Loucy (cell line): ENCODE results near the gene UNC5B.

Experiments used
- H2AFZ ChIP-seq: fragments of 200-600 bp; sonication (generic); 2 replicates; pipeline ENCODE4 v1.6.0; 2016; ENCODE audit warnings: antibody characterized with exemption, mild to moderate bottlenecking, low read length, moderate library complexity
- H3F3A ChIP-seq: fragments of 200-600 bp; 2 replicates; pipeline ENCODE4 v1.6.0; 2016; ENCODE audit warnings: antibody characterized with exemption, low read depth, mild to moderate bottlenecking
- H3K27me3 ChIP-seq: fragments of 200-600 bp; sonication (generic); 2 replicates; pipeline ENCODE4 v1.6.1; 2014; ENCODE audit warnings: low read length, mild to moderate bottlenecking; ENCODE audit not compliant: insufficient read depth, poor library complexity, severe bottlenecking
- H3K36me3 ChIP-seq: fragments of 200-600 bp; sonication (generic); 2 replicates; pipeline ENCODE4 v1.6.1; 2016; ENCODE audit warnings: low read length; ENCODE audit not compliant: insufficient read depth
- H3K4me1 ChIP-seq: fragments of 200-600 bp; sonication (generic); 2 replicates; pipeline ENCODE4 v1.5.1; 2014; ENCODE audit warnings: low read length, mild to moderate bottlenecking; ENCODE audit not compliant: insufficient read depth, poor library complexity, severe bottlenecking
- H3K4me2 ChIP-seq: fragments of 200-600 bp; sonication (generic); 2 replicates; pipeline ENCODE4 v1.6.0; 2014; ENCODE audit warnings: antibody characterized with exemption, low read length, low read depth, mild to moderate bottlenecking; ENCODE audit not compliant: poor library complexity, severe bottlenecking
- H3K4me3 ChIP-seq: fragments of 200-600 bp; sonication (generic); 2 replicates; pipeline ENCODE4 v1.5.1; 2014; ENCODE audit warnings: low read length, mild to moderate bottlenecking, mixed read lengths; ENCODE audit not compliant: poor library complexity, severe bottlenecking
- H3K79me2 ChIP-seq: fragments of 200-600 bp; sonication (generic); 2 replicates; pipeline ENCODE4 v1.6.1; 2014; ENCODE audit warnings: low read length; ENCODE audit not compliant: insufficient read depth
- H3K9ac ChIP-seq: fragments of 200-600 bp; sonication (generic); 2 replicates; pipeline ENCODE4 v1.6.0; 2014; ENCODE audit warnings: mild to moderate bottlenecking, low read depth, low read length, moderate library complexity; ENCODE audit not compliant: poor library complexity, severe bottlenecking
- H3K9me2 ChIP-seq: fragments of 200-600 bp; sonication (generic); replicated peaks from 2 replicates; pipeline ENCODE4 v1.6.1; 2016; ENCODE audit warnings: low read depth, low read length, mixed read lengths
- H3K9me3 ChIP-seq: fragments of 200-600 bp; sonication (generic); 2 replicates; pipeline ENCODE4 v1.6.1; 2014; ENCODE audit warnings: mild to moderate bottlenecking, antibody characterized with exemption, low read length, low read depth; ENCODE audit not compliant: insufficient read depth
- H4K20me1 ChIP-seq: fragments of 200-600 bp; sonication (generic); 2 replicates; pipeline ENCODE4 v1.6.0; 2014; ENCODE audit warnings: antibody characterized with exemption, low read length, mild to moderate bottlenecking; ENCODE audit not compliant: insufficient read depth, poor library complexity, severe bottlenecking
- CTCF ChIP-seq: fragments of 200-600 bp; sonication (generic); conservative IDR thresholded peaks from 2 replicates; pipeline ENCODE4 v1.5.1; 2014; ENCODE audit warnings: mild to moderate bottlenecking, antibody characterized with exemption, low read length
- EZH2phosphoT487 ChIP-seq: fragments of 200-600 bp; IDR thresholded peaks from 2 replicates; pipeline ENCODE4 v1.6.1; 2018; ENCODE audit warnings: antibody characterized with exemption, mild to moderate bottlenecking, moderate library complexity, borderline replicate concordance

Gene UNC5B

GRCh38 chr10:71222601-71223346 lies 10.4 kb downstream of the UNC5B start:
- H3F3A ChIP-seq, result no peaks in the 10 kb centered on the region
- H3K36me3 ChIP-seq, result no peaks in the 10 kb centered on the region
- no peaks in the 10 kb centered on the region for H3K9me2 ChIP-seq
- no peaks in the 10 kb centered on the region for H3K79me2 ChIP-seq
- H3K4me1 ChIP-seq, result no peaks in the 10 kb centered on the region
- no peaks in the 10 kb centered on the region for H3K27me3 ChIP-seq
- H3K4me3 ChIP-seq, result no peak overlapping the region
- no peaks in the 10 kb centered on the region for H4K20me1 ChIP-seq
- TF ChIP-seq CTCF, result no peak
- no peak for TF ChIP-seq EZH2phosphoT487
- H3K9ac ChIP-seq, result no peak overlapping the region
- no peak overlapping the region for H2AFZ ChIP-seq
- no peak overlapping the region for H3K4me2 ChIP-seq
- no peaks in the 10 kb centered on the region for H3K9me3 ChIP-seq

DNA sequence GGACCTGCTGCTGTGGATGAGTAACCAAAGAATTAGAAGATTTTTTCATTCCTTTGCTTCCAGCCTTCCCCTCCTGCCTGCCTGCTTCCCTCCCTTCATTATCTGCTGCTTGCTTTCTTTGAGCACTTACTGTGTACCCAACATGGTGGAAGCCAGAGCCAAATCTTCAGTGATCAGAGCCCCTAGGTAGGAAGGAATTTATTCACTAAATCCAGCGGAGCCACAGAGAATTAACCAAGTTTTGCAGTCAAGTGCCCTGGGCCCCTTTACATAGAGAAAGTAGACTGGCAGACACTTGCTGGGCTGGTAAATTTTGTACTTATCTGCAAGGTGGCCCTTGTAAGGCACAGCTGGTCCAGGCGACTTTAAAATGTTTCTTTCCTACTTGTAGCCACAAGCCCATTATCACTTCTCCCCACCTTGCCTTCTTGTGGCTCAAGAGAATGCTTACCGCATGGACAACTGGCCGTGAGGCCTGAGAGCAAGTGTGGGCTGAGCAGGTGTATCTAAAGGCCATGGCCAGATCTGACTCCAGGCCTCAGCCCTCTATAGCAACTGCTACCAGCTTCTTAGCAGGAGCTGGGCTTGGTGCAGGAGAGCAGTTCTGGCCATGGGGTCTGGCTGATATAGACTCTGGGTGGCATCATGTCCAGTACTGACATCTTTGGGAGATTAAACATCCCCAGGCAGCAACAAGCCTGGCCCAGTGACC lies 11.1 kb downstream of the UNC5B start:
- Histone ChIP-seq H3K27me3 (no peaks in the 10 kb centered on the region), H3K79me2 (no peaks in the 10 kb centered on the region), H2AFZ (no peak overlapping the region)

DNA sequence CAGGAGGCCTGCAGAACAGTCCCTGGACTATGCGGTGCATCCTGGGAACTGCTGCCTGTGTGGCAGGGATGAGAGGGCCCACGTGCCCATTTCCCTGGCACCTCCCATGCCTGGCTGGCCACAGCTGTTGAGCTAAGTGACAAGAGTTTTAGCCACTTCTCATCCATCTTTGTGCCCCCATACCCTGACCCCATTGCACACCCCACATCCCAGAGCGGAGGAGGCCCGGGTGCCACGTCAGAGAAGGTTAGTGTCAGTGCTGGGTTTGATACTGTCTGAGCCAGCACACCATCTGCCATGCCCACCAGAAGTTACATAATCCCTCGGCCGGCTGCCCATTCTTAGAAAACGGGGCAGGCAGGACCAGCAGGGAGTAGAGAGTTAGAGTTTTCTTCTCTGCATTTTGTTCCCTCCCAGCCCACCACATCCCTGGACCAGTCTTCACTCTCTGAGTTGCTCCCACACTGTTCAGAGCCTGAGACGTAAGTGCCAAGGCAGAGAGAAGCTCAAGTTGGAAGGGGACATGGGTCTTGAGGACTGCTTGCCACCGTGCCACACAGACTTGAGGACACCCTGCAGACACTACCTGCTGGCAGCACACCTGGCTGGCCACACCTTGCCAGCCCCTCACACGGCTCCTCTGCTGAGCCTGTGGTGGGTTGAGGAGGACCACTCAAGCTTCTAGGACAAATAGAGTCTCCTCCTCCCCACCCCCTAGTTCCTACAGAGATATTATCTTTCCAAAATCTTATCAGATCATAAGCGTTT lies 13.1 kb downstream of the UNC5B start:
- Histone ChIP-seq H4K20me1 (no peaks in the 10 kb centered on the region), H3K4me1 (no peaks in the 10 kb centered on the region), H3F3A (no peaks in the 10 kb centered on the region), H3K79me2 (no peaks in the 10 kb centered on the region), H3K4me3 (no peak overlapping the region), H3K9ac (no peak overlapping the region), H2AFZ (no peak overlapping the region), H3K27me3 (no peaks in the 10 kb centered on the region), H3K4me2 (no peak overlapping the region), H3K36me3 (no peaks in the 10 kb centered on the region), H3K9me3 (no peaks in the 10 kb centered on the region), H3K9me2 (no peaks in the 10 kb centered on the region)
- TF ChIP-seq CTCF, result no peak
- TF ChIP-seq EZH2phosphoT487, result no peak

More for the DNA sequence above, 11.1 kb downstream of the UNC5B start:
- Histone ChIP-seq H3K4me3 (no peak overlapping the region), H3K9me3 (no peaks in the 10 kb centered on the region), H3K9ac (no peak overlapping the region), H3K4me2 (no peak overlapping the region), H3K9me2 (no peaks in the 10 kb centered on the region), H3K4me1 (no peaks in the 10 kb centered on the region), H3F3A (no peaks in the 10 kb centered on the region), H4K20me1 (no peaks in the 10 kb centered on the region), H3K36me3 (no peaks in the 10 kb centered on the region)
- TF ChIP-seq EZH2phosphoT487 (no peak), CTCF (no peak)
